BLaER1 treated with 17β-estradiol and CSF1 and Interleukin-3, amounts not matched to agents 10 nM and 100 nM (cell line): Measurements from ENCODE around the gene GYG1.

Experiments used
- H3K27ac ChIP-seq, 11 experiments: shearing (Covaris generic); formaldehyde crosslinking; 2 replicates each; pipeline ENCODE4 v1.8.1; 2022
- H3K27me3 ChIP-seq, 11 experiments: shearing (Covaris generic); formaldehyde crosslinking; 2 replicates each; pipeline ENCODE4 v1.8.1; 2022
- H3K36me3 ChIP-seq, 11 experiments: shearing (Covaris generic); formaldehyde crosslinking; 2 replicates each; pipeline ENCODE4 v1.8.1; 2022
- H3K4me1 ChIP-seq, 10 experiments: shearing (Covaris generic); formaldehyde crosslinking; 2 replicates each; pipeline ENCODE4 v1.8.1; 2022
- H3K4me2 ChIP-seq, 11 experiments: shearing (Covaris generic); formaldehyde crosslinking; 2 replicates each; pipeline ENCODE4 v1.8.1; 2022
- H3K4me3 ChIP-seq, 10 experiments: shearing (Covaris generic); formaldehyde crosslinking; 2 replicates each; pipeline ENCODE4 v1.8.1; 2022
- H3K9ac ChIP-seq, 11 experiments: shearing (Covaris generic); formaldehyde crosslinking; 2 replicates each; pipeline ENCODE4 v1.8.1; 2022
- H3K9me3 ChIP-seq, 11 experiments: shearing (Covaris generic); formaldehyde crosslinking; replicated peaks in 1 of 11; 2 replicates each; pipeline ENCODE4 v1.8.1; 2022
- H4K20me1 ChIP-seq, 11 experiments: shearing (Covaris generic); formaldehyde crosslinking; 2 replicates each; pipeline ENCODE4 v1.8.1; 2022
- Cebpa-rat ChIP-seq, 11 experiments: shearing (Covaris generic); IDR thresholded peaks; 2 replicates each; pipeline ENCODE4 v1.8.1; 2022

Gene GYG1

GRCh38 chr3:149042789-149043386 is 51.5 kb downstream of the GYG1 start:
- no peaks in the 10 kb centered on the region for H3K27me3 ChIP-seq
- H3K9me3 ChIP-seq, result no peaks in the 10 kb centered on the region
- no peak for TF ChIP-seq Cebpa-rat (IDR thresholded peaks at IDR 0.05)
- no peak overlapping the region for H3K9ac ChIP-seq
- H3K27ac ChIP-seq, result peak overlapping the region in 5 of 11 experiments; percentile 5 to 49 (median 28); a peak in 6 of 22 replicates
- H3K4me1 ChIP-seq, result peaks cover 0 to 15% (median 3%) of the 10 kb centered on the region in 10 experiments; a peak in 8 of 20 replicates
- H3K4me2 ChIP-seq, result peak overlapping the region in 4 of 11 experiments; percentile 3 to 40 (median 34); a peak in 5 of 22 replicates
- no peak overlapping the region for H3K4me3 ChIP-seq
- H4K20me1 ChIP-seq, result no peaks in the 10 kb centered on the region
- H3K36me3 ChIP-seq, result peaks cover 16 to 100% (median 92%) of the 10 kb centered on the region in 11 experiments

GRCh38 chr3:149044339-149045083 is 53.2 kb downstream of the GYG1 start:
- no peaks in the 10 kb centered on the region for H4K20me1 ChIP-seq
- no peaks in the 10 kb centered on the region for H3K27me3 ChIP-seq
- H3K4me3 ChIP-seq, result no peak overlapping the region
- H3K27ac ChIP-seq, result no peak overlapping the region
- H3K9ac ChIP-seq, result no peak overlapping the region
- H3K4me1 ChIP-seq, result peaks cover 0 to 15% (median 3%) of the 10 kb centered on the region in 10 experiments; a peak in 8 of 20 replicates
- peaks cover 3 to 100% (median 86%) of the 10 kb centered on the region in 11 experiments; a peak in 19 of 22 replicates for H3K36me3 ChIP-seq
- no peaks in the 10 kb centered on the region for H3K9me3 ChIP-seq
- TF ChIP-seq Cebpa-rat (IDR thresholded peaks at IDR 0.05), result no peak
- H3K4me2 ChIP-seq, result no peak overlapping the region

- Histone ChIP-seq H3K4me3 (no peak overlapping the region), H3K27ac (no peak overlapping the region), H3K4me1 (no peaks in the 10 kb centered on the region), H3K9ac (no peak overlapping the region), H3K4me2 (no peak overlapping the region), H4K20me1 (no peaks in the 10 kb centered on the region), H3K9me3 (peaks cover 0 to 14% (median 5%) of the 10 kb centered on the region in 11 experiments; a peak in 7 of 22 replicates), H3K27me3 (no peaks in the 10 kb centered on the region), H3K36me3 (peaks cover 40 to 100% (median 96%) of the 10 kb centered on the region in 11 experiments)
- no peak for TF ChIP-seq Cebpa-rat (IDR thresholded peaks at IDR 0.05)
These were observed 64.2 kb downstream of the GYG1 start for GRCh38 chr3:149055575-149055974.

- Histone ChIP-seq H3K4me1 (no peaks in the 10 kb centered on the region), H3K9ac (no peak overlapping the region), H3K27me3 (no peaks in the 10 kb centered on the region), H3K9me3 (peaks cover 0 to 14% (median 4%) of the 10 kb centered on the region in 11 experiments; a peak in 7 of 22 replicates), H3K27ac (no peak overlapping the region), H4K20me1 (no peaks in the 10 kb centered on the region), H3K36me3 (peaks cover 32 to 100% (median 96%) of the 10 kb centered on the region in 11 experiments), H3K4me3 (no peak overlapping the region), H3K4me2 (no peak overlapping the region)
- TF ChIP-seq Cebpa-rat (IDR thresholded peaks at IDR 0.05), result no peak
These were observed 66.9 kb downstream of the GYG1 start for GRCh38 chr3:149058198-149058597.

GRCh38 chr3:149058602-149059001 is 67.3 kb downstream of the GYG1 start:
- H3K36me3 ChIP-seq, result peaks cover 29 to 100% (median 96%) of the 10 kb centered on the region in 11 experiments
- no peaks in the 10 kb centered on the region for H3K4me1 ChIP-seq
- no peaks in the 10 kb centered on the region for H3K27me3 ChIP-seq
- no peaks in the 10 kb centered on the region for H4K20me1 ChIP-seq
- TF ChIP-seq Cebpa-rat (IDR thresholded peaks at IDR 0.05), result no peak
- H3K4me2 ChIP-seq, result no peak overlapping the region
- no peak overlapping the region for H3K4me3 ChIP-seq
- H3K9ac ChIP-seq, result no peak overlapping the region
- H3K9me3 ChIP-seq, result peaks cover 0 to 14% (median 0%) of the 10 kb centered on the region in 11 experiments; a peak in 6 of 22 replicates
- no peak overlapping the region for H3K27ac ChIP-seq

- H3K4me1 ChIP-seq, result no peaks in the 10 kb centered on the region
- no peak overlapping the region for H3K9ac ChIP-seq
- no peak overlapping the region for H3K4me3 ChIP-seq
- no peaks in the 10 kb centered on the region for H4K20me1 ChIP-seq
- H3K4me2 ChIP-seq, result no peak overlapping the region
- H3K27me3 ChIP-seq, result no peaks in the 10 kb centered on the region
- H3K36me3 ChIP-seq, result peaks cover 10 to 100% (median 88%) of the 10 kb centered on the region in 11 experiments
- H3K27ac ChIP-seq, result no peak overlapping the region
- H3K9me3 ChIP-seq, result peaks cover 0 to 10% (median 0%) of the 10 kb centered on the region in 11 experiments; a peak in 2 of 22 replicates
- TF ChIP-seq Cebpa-rat (IDR thresholded peaks at IDR 0.05), result no peak
These were observed 70.4 kb downstream of the GYG1 start for GRCh38 chr3:149061776-149062175.

GRCh38 chr3:149067883-149068282 is 76.5 kb downstream of the GYG1 start:
- no peaks in the 10 kb centered on the region for H3K4me1 ChIP-seq
- H3K9ac ChIP-seq, result no peak overlapping the region
- no peaks in the 10 kb centered on the region for H3K27me3 ChIP-seq
- H3K4me3 ChIP-seq, result no peak overlapping the region
- H3K27ac ChIP-seq, result no peak overlapping the region
- H3K9me3 ChIP-seq, result no peaks in the 10 kb centered on the region
- peaks cover 14 to 98% (median 87%) of the 10 kb centered on the region in 11 experiments; a peak in 21 of 22 replicates for H3K36me3 ChIP-seq
- no peak overlapping the region for H3K4me2 ChIP-seq
- TF ChIP-seq Cebpa-rat (IDR thresholded peaks at IDR 0.05), result 0 out of 22 replicates have a peak, but pooled peaks of 2 of the 11 experiments have one; percentile 17 to 29
- no peaks in the 10 kb centered on the region for H4K20me1 ChIP-seq
